GM12874 (cell line): ENCODE measurements around the gene ZNF91.

Experiments
- CTCF ChIP-seq: IDR thresholded peaks from 2 replicates; pipeline ENCODE4 v1.5.1; 2011; ENCODE audit warnings: low read depth, mild to moderate bottlenecking, control low read depth, low read length, moderate library complexity; ENCODE audit not compliant: insufficient read depth

Gene ZNF91

GRCh38 chr19:23406091-23406490 lies 10.8 kb upstream of the ZNF91 start:
- no peak for TF ChIP-seq CTCF

GRCh38 chr19:23404676-23405075 lies 9.4 kb upstream of the ZNF91 start:
- TF ChIP-seq CTCF, result no peak

DNA sequence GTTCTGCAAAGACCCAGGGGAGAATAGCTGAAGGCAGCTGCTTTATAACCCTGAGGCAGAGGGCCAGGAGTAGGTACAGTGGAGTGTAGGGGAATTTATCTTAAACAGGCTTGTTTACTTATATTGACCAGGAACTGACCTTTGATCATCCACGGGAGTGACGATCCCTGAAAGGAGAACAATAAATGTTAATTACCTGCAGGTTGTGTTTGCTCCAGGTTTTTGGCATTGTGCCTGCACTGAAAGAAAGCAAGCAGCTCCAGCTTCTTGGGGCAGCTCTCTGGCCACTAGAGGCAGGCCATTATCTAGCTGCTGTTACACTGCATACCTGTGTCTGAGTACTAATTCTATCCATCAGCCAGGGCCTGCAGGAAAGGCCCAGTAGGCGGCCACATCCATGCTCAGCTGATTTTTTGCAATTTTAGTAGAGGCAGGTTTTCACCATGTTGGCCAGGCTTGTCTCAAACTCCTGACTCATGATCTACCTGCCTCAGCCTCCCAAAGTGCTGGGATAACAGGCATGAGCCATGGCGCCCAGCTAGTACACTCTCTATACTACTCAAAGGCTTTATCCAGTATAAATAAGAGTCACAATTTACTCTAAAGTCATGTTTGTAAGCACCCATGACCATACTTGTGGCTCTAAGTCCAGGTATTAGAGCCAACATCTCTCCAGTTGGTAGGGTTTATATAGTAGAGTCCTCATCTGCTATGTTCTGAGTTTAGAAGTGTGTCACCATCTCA lies 8.5 kb upstream of the ZNF91 start:
- TF ChIP-seq CTCF, result no peak

DNA sequence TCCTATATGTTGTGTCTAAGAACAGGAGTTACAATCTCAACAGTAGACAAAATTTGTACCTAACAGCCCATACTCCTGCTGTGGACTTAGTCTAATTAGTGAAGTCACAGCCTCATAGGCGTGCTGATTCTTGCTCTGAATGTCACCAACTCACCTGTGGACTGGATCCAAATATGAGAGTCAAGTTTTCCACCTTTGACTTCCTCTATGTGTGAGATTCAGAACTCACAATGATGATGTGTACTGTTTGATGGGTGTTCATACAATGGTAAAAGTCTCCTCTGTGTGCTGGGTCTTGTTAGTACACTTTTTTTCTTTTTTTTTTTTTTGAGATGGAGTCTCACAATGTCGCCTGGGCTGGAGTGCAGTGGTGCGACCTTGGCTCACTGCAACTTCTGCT lies 7.8 kb upstream of the ZNF91 start:
- TF ChIP-seq CTCF, result no peak

GRCh38 chr19:23402388-23402787 lies 7.1 kb upstream of the ZNF91 start:
- TF ChIP-seq CTCF, result no peak

- no peak for TF ChIP-seq CTCF
Observed at GRCh38 chr19:23401086-23401610, 5.9 kb upstream of the ZNF91 start.

GRCh38 chr19:23399443-23399842 lies 4.2 kb upstream of the ZNF91 start:
- TF ChIP-seq CTCF, result no peak

- no peak for TF ChIP-seq CTCF
Observed at GRCh38 chr19:23394511-23394910, 760 bp downstream of the ZNF91 start.
